Glutamatergic neuron (in vitro differentiated cells): Measurements from ENCODE around the gene KMT2B. TPM values are rescaled to one million over a fixed set of nuclear protein-coding genes. Genes with fewer than 3 reads are reported as not detected.

ENCODE experiments used
- DNase-seq: peaks from one replicate; pipeline ENCODE4 v3.0.0; 2022
- H3K27ac Mint-ChIP-seq: one replicate; pipeline ENCODE4 v1.8.0; 2020; ENCODE audit warnings: mild to moderate bottlenecking, mixed read lengths, inconsistent platforms; ENCODE audit not compliant: unreplicated experiment
- H3K27me3 Mint-ChIP-seq: one replicate; pipeline ENCODE4 v1.8.0; 2020; ENCODE audit warnings: mild to moderate bottlenecking, moderate library complexity, mixed read lengths, inconsistent platforms; ENCODE audit not compliant: unreplicated experiment
- H3K36me3 Mint-ChIP-seq: one replicate; pipeline ENCODE4 v1.8.0; 2020; ENCODE audit warnings: mild to moderate bottlenecking, mixed read lengths, inconsistent platforms; ENCODE audit not compliant: unreplicated experiment
- H3K4me1 Mint-ChIP-seq: one replicate; pipeline ENCODE4 v1.8.0; 2020; ENCODE audit warnings: mild to moderate bottlenecking, low read depth, mixed read lengths, inconsistent platforms; ENCODE audit not compliant: unreplicated experiment
- H3K4me3 Mint-ChIP-seq: one replicate; pipeline ENCODE4 v1.8.0; 2020; ENCODE audit warnings: mild to moderate bottlenecking, mixed read lengths, inconsistent platforms; ENCODE audit not compliant: unreplicated experiment
- H3K9me3 Mint-ChIP-seq: one replicate; pipeline ENCODE4 v1.8.0; 2020; ENCODE audit warnings: mild to moderate bottlenecking, moderate library complexity, mixed read lengths, inconsistent platforms; ENCODE audit not compliant: unreplicated experiment
- CTCF ChIP-seq: fragments of 200-600 bp; sonication (generic); IDR thresholded peaks from one replicate; pipeline ENCODE4 v1.5.0; 2021; ENCODE audit not compliant: partially characterized antibody, unreplicated experiment
- total RNA-seq: library from RNA; stranded (reverse); fragmentation: NEBNext Ultra II Directional; extraction: Animal tissue kit (Norgen Biotek cat#: 25700); gene quantifications from one replicate; pipeline ENCODE4 v1.2.1, GENCODE V29; 2021; ENCODE audit not compliant: unreplicated experiment

The KMT2B gene
- total RNA-seq, 1 donor from 2014 or later: 60.8 TPM

GRCh38 chr19:35712567-35713505, 5.0 kb upstream of the KMT2B start:
- Mint-ChIP-seq H3K9me3 (peaks cover 6% of the 10 kb centered on the region), H3K36me3 (no peaks in the 10 kb centered on the region), H3K4me1 (peaks cover 11% of the 10 kb centered on the region), H3K27me3 (peaks cover 10% of the 10 kb centered on the region), H3K27ac (no peak overlapping the region), H3K4me3 (no peak overlapping the region)
- no peak for DNase-seq
- no peak for TF ChIP-seq CTCF

DNA sequence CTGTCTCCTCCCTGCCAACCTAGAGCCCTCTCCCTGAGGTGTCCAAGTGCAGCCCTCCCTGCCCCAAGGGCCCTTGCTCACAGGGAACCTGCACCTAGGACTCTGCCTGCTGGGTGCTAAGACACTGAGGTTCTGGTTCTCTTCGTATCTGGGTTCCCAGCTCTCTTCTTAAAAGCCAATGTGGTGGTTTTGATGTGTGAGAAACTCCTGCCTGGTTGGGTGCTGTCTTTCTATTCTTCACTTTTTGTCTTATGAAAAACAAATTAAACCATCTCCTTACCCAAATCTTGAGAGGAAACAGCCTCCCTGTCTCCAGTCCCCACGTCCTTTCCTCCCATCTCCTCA, 4.3 kb upstream of the KMT2B start:
- Mint-ChIP-seq H3K4me3 (no peak overlapping the region), H3K4me1 (peaks cover 11% of the 10 kb centered on the region), H3K27me3 (peaks cover 10% of the 10 kb centered on the region), H3K9me3 (peaks cover 6% of the 10 kb centered on the region), H3K36me3 (no peaks in the 10 kb centered on the region), H3K27ac (no peak overlapping the region)
- no peak for DNase-seq
- no peak for TF ChIP-seq CTCF

DNA sequence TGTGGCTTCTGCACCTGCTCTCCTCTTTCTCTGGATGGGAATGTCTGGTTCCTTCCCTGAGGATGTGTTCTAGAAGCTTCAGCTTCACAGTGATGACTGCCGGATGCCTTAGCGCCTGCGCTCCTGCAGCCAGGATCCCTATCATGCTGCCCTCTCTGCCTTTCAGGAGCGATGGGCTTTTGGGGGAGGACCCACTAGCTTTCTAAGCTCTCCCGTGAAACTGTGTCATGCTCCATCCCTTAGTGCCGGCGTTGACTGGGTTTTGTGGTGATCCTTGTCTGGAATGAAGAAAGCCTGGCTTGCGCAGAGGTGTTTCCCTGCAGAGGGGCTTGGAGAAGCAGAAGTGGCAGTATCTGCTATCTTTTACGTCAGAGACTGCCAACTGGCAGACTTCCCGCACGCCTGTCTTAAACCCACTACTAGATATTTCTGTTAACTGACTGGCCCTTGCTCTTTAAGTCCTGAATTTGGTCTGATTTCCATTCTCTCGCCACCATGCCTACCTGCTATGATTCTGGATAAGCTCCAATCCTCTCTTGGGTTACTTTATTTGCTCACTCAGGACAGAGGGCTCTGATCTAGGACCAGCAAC, 3.8 kb upstream of the KMT2B start:
- Mint-ChIP-seq H3K27me3 (peaks cover 9% of the 10 kb centered on the region), H3K4me1 (peaks cover 11% of the 10 kb centered on the region), H3K9me3 (peaks cover 4% of the 10 kb centered on the region), H3K4me3 (no peak overlapping the region), H3K27ac (no peak overlapping the region), H3K36me3 (no peaks in the 10 kb centered on the region)
- no peak for DNase-seq
- no peak for TF ChIP-seq CTCF

GRCh38 chr19:35714601-35715354, 3.0 kb upstream of the KMT2B start:
- Mint-ChIP-seq H3K27ac (no peak overlapping the region), H3K4me3 (peak overlapping the region; percentile 76)

More at GRCh38 chr19:35714601-35715354, 3.0 kb upstream of the KMT2B start:
- no peak for DNase-seq
- TF ChIP-seq CTCF: no peak
- H3K27me3 Mint-ChIP-seq: peaks cover 9% of the 10 kb centered on the region
- peaks cover 4% of the 10 kb centered on the region for H3K9me3 Mint-ChIP-seq
- H3K4me1 Mint-ChIP-seq: peaks cover 14% of the 10 kb centered on the region
- H3K36me3 Mint-ChIP-seq: no peaks in the 10 kb centered on the region
